IMR-90 (cell line): ENCODE data around the gene DOCK7. TPM values are rescaled to one million over a fixed set of nuclear protein-coding genes. Genes with fewer than 3 reads are reported as not detected.
A peak's percentile ranks its signal among the peaks of the same experiment; 100 is the strongest.

ENCODE experiments used
- ATAC-seq: fragments of 200-7000 bp; cut with Tn5 transposase; 2 replicates; pipeline ENCODE4 v1.9.1; 2020; ENCODE audit warnings: low read depth, mild to moderate bottlenecking, moderate library complexity
- BruUV-seq: library from RNA; stranded (reverse); fragments of 400-500 nt; replicated peaks from 2 replicates; lab custom pipeline; 2021; lab: Mats Ljungman, UMichigan
- CTCF ChIA-PET: fragments of 300-600 bp; formaldehyde crosslinking; extraction: SDS; loops from one replicate; lab custom pipeline; 2021; ENCODE audit warnings: antibody characterized with exemption; lab: Yijun Ruan, JAX
- POLR2A ChIA-PET: fragments of 300-600 bp; sonication (Branson Sonifier 250); formaldehyde crosslinking; loops from one replicate; lab custom pipeline; 2022; ENCODE audit warnings: antibody characterized with exemption; ENCODE audit not compliant: unreplicated experiment; lab: Charles Lee
- DNase-seq: peaks from one replicate; pipeline ENCODE4 v3.0.0; 2013
- H2AFZ ChIP-seq: replicated peaks from 2 replicates; pipeline ENCODE3; 2013; ENCODE audit warnings: low read length, mild to moderate bottlenecking; ENCODE audit not compliant: poor library complexity
- H2AK5ac ChIP-seq: 2 replicates; pipeline ENCODE4 v1.6.1; 2013; ENCODE audit warnings: low read depth, low read length, inconsistent platforms
- H2AK9ac ChIP-seq: replicated peaks from 2 replicates; pipeline ENCODE3; 2013; ENCODE audit warnings: mild to moderate bottlenecking, low read depth, low read length, moderate library complexity; ENCODE audit not compliant: poor library complexity
- H2BK120ac ChIP-seq: 2 replicates; pipeline ENCODE4 v1.6.1; 2013; ENCODE audit warnings: low read depth, low read length, inconsistent platforms
- H2BK15ac ChIP-seq: 3 replicates; pipeline ENCODE4 v1.6.1; 2013; ENCODE audit warnings: low read depth, low read length, inconsistent platforms
- H2BK20ac ChIP-seq: 2 replicates; pipeline ENCODE4 v1.6.1; 2013; ENCODE audit warnings: low read depth, mild to moderate bottlenecking, inconsistent platforms, low read length, moderate library complexity
- H2BK5ac ChIP-seq: 2 replicates; pipeline ENCODE4 v1.6.1; 2013; ENCODE audit warnings: mild to moderate bottlenecking, low read depth, low read length, inconsistent platforms; ENCODE audit not compliant: poor library complexity, severe bottlenecking
- H3K14ac ChIP-seq: replicated peaks from 2 replicates; pipeline ENCODE4 v1.6.1; 2013; ENCODE audit warnings: low read depth, low read length, inconsistent platforms
- H3K18ac ChIP-seq: 2 replicates; pipeline ENCODE4 v1.6.1; 2013; ENCODE audit warnings: low read depth, low read length, control low read depth
- H3K23ac ChIP-seq: 2 replicates; pipeline ENCODE4 v1.6.1; 2013; ENCODE audit warnings: low read depth, low read length, inconsistent platforms
- H3K27ac ChIP-seq: 2 replicates; pipeline ENCODE4 v1.5.1; 2013; ENCODE audit warnings: mild to moderate bottlenecking, control low read depth, low read length; ENCODE audit not compliant: insufficient read depth
- H3K27me3 ChIP-seq: 2 replicates; pipeline ENCODE4 v1.6.1; 2013; ENCODE audit warnings: low read length; ENCODE audit not compliant: control insufficient read depth, insufficient read depth
- H3K36me3 ChIP-seq: 2 replicates; pipeline ENCODE4 v1.6.1; 2013; ENCODE audit warnings: low read length, mixed read lengths; ENCODE audit not compliant: control insufficient read depth, insufficient read depth
- H3K4ac ChIP-seq: 2 replicates; pipeline ENCODE4 v1.6.1; 2013; ENCODE audit warnings: low read depth, low read length, inconsistent platforms
- H3K4me1 ChIP-seq: 2 replicates; pipeline ENCODE4 v1.6.1; 2013; ENCODE audit warnings: low read length, mixed read lengths; ENCODE audit not compliant: control insufficient read depth, insufficient read depth
- H3K4me2 ChIP-seq: 2 replicates; pipeline ENCODE4 v1.6.1; 2013; ENCODE audit warnings: low read depth, mild to moderate bottlenecking, control low read depth, low read length, moderate library complexity
- H3K4me3 ChIP-seq: 2 replicates; pipeline ENCODE4 v1.5.1; 2013; ENCODE audit warnings: low read depth, mild to moderate bottlenecking, control low read depth, low read length, moderate library complexity; ENCODE audit not compliant: insufficient read depth
- H3K56ac ChIP-seq: 2 replicates; pipeline ENCODE4 v1.6.1; 2013; ENCODE audit warnings: low read length, inconsistent platforms; ENCODE audit not compliant: insufficient read depth; ENCODE audit errors: extremely low read depth
- H3K79me1 ChIP-seq, 2 experiments: 2 replicates each; pipeline ENCODE4 v1.6.1; 2013; ENCODE audit warnings: low read length in 2 of 2, inconsistent platforms in 1 of 2, low read depth in 1 of 2
- H3K9ac ChIP-seq: 2 replicates; pipeline ENCODE4 v1.6.1; 2013; ENCODE audit warnings: low read depth, low read length, control low read depth
- H3K9me1 ChIP-seq: 2 replicates; pipeline ENCODE4 v1.6.1; 2013; ENCODE audit warnings: low read length, inconsistent platforms; ENCODE audit not compliant: insufficient read depth
- H3K9me3 ChIP-seq: 2 replicates; pipeline ENCODE4 v1.6.1; 2013; ENCODE audit warnings: low read length; ENCODE audit not compliant: control insufficient read depth, insufficient read depth
- H4K20me1 ChIP-seq: 2 replicates; pipeline ENCODE4 v1.6.1; 2013; ENCODE audit warnings: low read length, inconsistent platforms; ENCODE audit not compliant: insufficient read depth
- H4K5ac ChIP-seq: 2 replicates; pipeline ENCODE4 v1.6.1; 2013; ENCODE audit warnings: mild to moderate bottlenecking, low read depth, low read length, control low read depth
- H4K8ac ChIP-seq, 2 experiments: 2 replicates each; pipeline ENCODE4 v1.6.1; 2013; ENCODE audit warnings: low read depth in 2 of 2, low read length in 2 of 2, control low read depth in 1 of 2, inconsistent platforms in 1 of 2
- H4K91ac ChIP-seq: 2 replicates; pipeline ENCODE4 v1.6.1; 2013; ENCODE audit warnings: low read depth, low read length, inconsistent platforms; ENCODE audit not compliant: insufficient read depth
- BHLHE40 ChIP-seq: fragments of 150-350 bp; IDR thresholded peaks from 2 replicates; pipeline ENCODE4 v1.6.1; 2016; ENCODE audit warnings: mild to moderate bottlenecking, low read depth, low read length
- CEBPB ChIP-seq: IDR thresholded peaks from 2 replicates; pipeline ENCODE4 v1.6.1; 2012; ENCODE audit warnings: low read depth, low read length, improper control_type of control experiment
- CHD1 ChIP-seq: IDR thresholded peaks from 2 replicates; pipeline ENCODE4 v1.6.1; 2012; ENCODE audit warnings: low read depth, low read length, improper control_type of control experiment
- CTCF ChIP-seq: conservative IDR thresholded peaks from 2 replicates; pipeline ENCODE4 v1.5.1; 2012; ENCODE audit warnings: mild to moderate bottlenecking, low read depth, low read length, improper control_type of control experiment
- FOS ChIP-seq: fragments of 150-350 bp; IDR thresholded peaks from 2 replicates; pipeline ENCODE4 v1.6.1; 2016; ENCODE audit warnings: low read depth, low read length
- MAFK ChIP-seq: IDR thresholded peaks from 2 replicates; pipeline ENCODE4 v1.6.1; 2012; ENCODE audit warnings: low read depth, low read length, improper control_type of control experiment
- MAZ ChIP-seq: IDR thresholded peaks from 2 replicates; pipeline ENCODE4 v1.6.1; 2012; ENCODE audit warnings: low read depth, mild to moderate bottlenecking, low read length, improper control_type of control experiment, moderate library complexity, borderline replicate concordance
- MXI1 ChIP-seq: IDR thresholded peaks from 2 replicates; pipeline ENCODE4 v1.6.1; 2012; ENCODE audit warnings: low read depth, mild to moderate bottlenecking, low read length, moderate library complexity, borderline replicate concordance
- NFE2L2 ChIP-seq: fragments of 150-350 bp; IDR thresholded peaks from 2 replicates; pipeline ENCODE4 v1.6.1; 2016; ENCODE audit warnings: low read depth, mild to moderate bottlenecking, low read length
- POLR2A ChIP-seq: IDR thresholded peaks from 2 replicates; pipeline ENCODE4 v1.6.1; 2012; ENCODE audit warnings: mild to moderate bottlenecking, low read depth, low read length
- RAD21 ChIP-seq: IDR thresholded peaks from 2 replicates; pipeline ENCODE4 v1.6.1; 2012; ENCODE audit warnings: low read length, improper control_type of control experiment
- RCOR1 ChIP-seq: IDR thresholded peaks from 2 replicates; pipeline ENCODE4 v1.6.1; 2012; ENCODE audit warnings: mild to moderate bottlenecking, low read length, improper control_type of control experiment; ENCODE audit not compliant: insufficient replicate concordance
- RFX5 ChIP-seq: IDR thresholded peaks from 2 replicates; pipeline ENCODE4 v1.8.0; 2012; ENCODE audit warnings: low read depth, mild to moderate bottlenecking, low read length, moderate library complexity
- SMC3 ChIP-seq: fragments of 150-350 bp; IDR thresholded peaks from 2 replicates; pipeline ENCODE4 v1.6.1; 2016; ENCODE audit warnings: low read depth, mild to moderate bottlenecking, antibody characterized with exemption, low read length, moderate library complexity
- USF2 ChIP-seq: fragments of 150-350 bp; IDR thresholded peaks from 2 replicates; pipeline ENCODE4 v1.6.1; 2017; ENCODE audit warnings: mild to moderate bottlenecking, antibody characterized with exemption, low read length, low read depth
- WGBS, 2 experiments: methylation state at CpG; one replicate each; pipeline versions ENCODE4 v1.1.5 to v1.1.7; 2013; ENCODE audit warnings: missing lambda C conversion rate in 2 of 2; ENCODE audit not compliant: insufficient read length in 1 of 2; ENCODE audit errors: extremely low coverage in 2 of 2; 5-methylcytosine and 5-hydroxymethylcytosine counted together
- dilution Hi-C: fragments of 300-500 bp; cut with HindIII; formaldehyde crosslinking; loops from one replicate; pipeline ENCODE4 v1.14.3; 2018; ENCODE audit warnings: low sequenced_read_pairs; ENCODE audit not compliant: unreplicated experiment
- in situ Hi-C: fragments of 300-500 bp; cut with MboI; formaldehyde crosslinking; loops from 3 replicates; pipeline ENCODE4 v1.14.3; 2019; ENCODE audit warnings: low sequenced_read_pairs, inconsistent platforms, mixed read lengths
- intact Hi-C: fragments of 100-400 bp; cut with micrococcal nuclease; formaldehyde crosslinking; loops from 2 replicates; pipeline ENCODE4 v1.10.0; 2022
- polyA plus RNA-seq, 3 experiments: library from polyadenylated mRNA; depleted of rRNA; stranded (reverse); fragments of >200 nt; gene quantifications; 2 replicates each; pipeline ENCODE4 v1.2.3, GENCODE V29; 2012; ENCODE audit warnings: low replicate concordance in 1 of 3
- total RNA-seq: library from RNA; depleted of rRNA; stranded (reverse); fragments of >200 nt; gene quantifications from 2 replicates; pipeline ENCODE4 v1.2.3, GENCODE V29; 2012

Gene DOCK7
- total and polyA plus RNA-seq, 2 of the 4 experiments (the other 2 are of a cell fraction) = 38.0 to 97.7 TPM

GRCh38 chr1:62726011-62726442 lies 37.8 kb upstream of the DOCK7 start:
- DNase-seq (peak; percentile 46), ATAC-seq (peak; percentile 11)
- Histone ChIP-seq H3K14ac (peak overlapping the region; percentile 54; the same call in 1 of the 2 replicates), H3K23ac (peak overlapping the region; percentile 49; the same call in 1 of the 2 replicates), H3K4me2 (peak overlapping the region; percentile 75; the same call in 1 of the 2 replicates), H2AK9ac (no peak overlapping the region), H3K4me1 (peaks cover 11% of the 10 kb centered on the region), H3K9me3 (no peaks in the 10 kb centered on the region), H3K27me3 (no peaks in the 10 kb centered on the region), H3K36me3 (no peaks in the 10 kb centered on the region), H3K56ac (no peak overlapping the region), H2AFZ (no peak overlapping the region), H4K8ac (peak overlapping the region; percentile 18 to 46; a peak in 2 of 4 replicates), H3K9ac (no peak overlapping the region), H2BK15ac (no peak overlapping the region), H4K91ac (peak overlapping the region; percentile 8; the same call in 1 of the 2 replicates), H2BK20ac (peak overlapping the region; percentile 41; the same call in 1 of the 2 replicates), H4K20me1 (no peaks in the 10 kb centered on the region), H3K18ac (peak overlapping the region; percentile 26; the same call in 1 of the 2 replicates), H3K79me1 (no peaks in the 10 kb centered on the region; a peak in 1 of 4 replicates), H2BK120ac (peak overlapping the region; percentile 73), H4K5ac (peak overlapping the region; percentile 83), H2AK5ac (no peak overlapping the region; the same call in 1 of the 2 replicates), H2BK5ac (peak overlapping the region; percentile 88), H3K4ac (peak overlapping the region; percentile 38; the same call in 1 of the 2 replicates), H3K9me1 (no peaks in the 10 kb centered on the region), H3K27ac (peak overlapping the region; percentile 54; the same call in 1 of the 2 replicates), H3K4me3 (no peak overlapping the region)
- in situ Hi-C loops (loop anchor here (25.0 kb wide), 1 partner anchor 539 kb away; the partner anchor contains the start of gene L1TD1), dilution Hi-C loops (no loop called here), intact Hi-C loops (no loop called here)
- ChIA-PET POLR2A (interaction anchor here (0.6 kb wide), 1 partner anchor 56 kb away, joined by 5 read pairs; no protein-coding TSS in a partner anchor), CTCF (interaction anchor here (1.3 to 1.5 kb wide), 2 partner anchors 10 to 20 kb away, joined by 3 read pairs; no protein-coding TSS in a partner anchor)
- no CpG with 5 or more reads among the region's 2 CpGs for WGBS, 2 experiments
- BruUV-seq = no TSS peak
- TF ChIP-seq POLR2A = no peak
- TF ChIP-seq SMC3 = no peak
- no peak for TF ChIP-seq MAFK
- TF ChIP-seq FOS = no peak
- TF ChIP-seq USF2 = no peak
- TF ChIP-seq RCOR1 = no peak
- no peak for TF ChIP-seq RFX5
- no peak for TF ChIP-seq NFE2L2
- TF ChIP-seq CEBPB = no peak
- TF ChIP-seq MXI1 = no peak
- no peak for TF ChIP-seq RAD21
- no peak for TF ChIP-seq CHD1
- no peak for TF ChIP-seq MAZ
- TF ChIP-seq CTCF = no peak
- TF ChIP-seq BHLHE40 = no peak
